Left ventricle myocardium inferior (tissue), 1 donor: ENCODE results near the gene MORF4L1. TPM values are rescaled to one million over a fixed set of nuclear protein-coding genes. Genes with fewer than 3 reads are reported as not detected.

ENCODE experiments used
- DNase-seq: peaks from one replicate; pipeline ENCODE4 v3.0.0-alpha.2; 2020
- H3K27ac ChIP-seq: fragments of 200-600 bp; replicated peaks from 2 replicates; pipeline ENCODE4 v1.8.0; 2021
- H3K27me3 ChIP-seq: fragments of 200-600 bp; 2 replicates; pipeline ENCODE4 v1.8.0; 2021; ENCODE audit warnings: low read depth
- H3K36me3 ChIP-seq: fragments of 200-600 bp; 2 replicates; pipeline ENCODE4 v1.8.0; 2021
- H3K4me1 ChIP-seq: fragments of 200-600 bp; 2 replicates; pipeline ENCODE4 v1.8.0; 2021
- H3K4me3 ChIP-seq: fragments of 200-600 bp; 2 replicates; pipeline ENCODE4 v1.8.0; 2021; ENCODE audit warnings: mild to moderate bottlenecking, moderate library complexity
- H3K9me3 ChIP-seq: fragments of 200-600 bp; replicated peaks from 2 replicates; pipeline ENCODE4 v1.8.0; 2021
- intact Hi-C: fragments of 100-400 bp; cut with micrococcal nuclease; formaldehyde crosslinking; loops from one replicate; pipeline ENCODE4 v1.11.0; 2022
- total RNA-seq: library from RNA; stranded (reverse); fragmentation: NEBNext Ultra II Directional; extraction: Animal tissue kit (Norgen Biotek cat#: 25700); gene quantifications from one replicate; pipeline ENCODE4 v1.2.1, GENCODE V29; 2021
- TF ChIP-seq, protein P1 (sequence below): fragments of 200-600 bp; IDR thresholded peaks from 2 replicates; pipeline ENCODE4 v1.8.0; 2021; ENCODE audit warnings: antibody characterized with exemption, mild to moderate bottlenecking, borderline replicate concordance
- donor health status: DM: no; HTN: yes; CAD: no; lungs with severe emphysema.

The MORF4L1 gene
- total RNA-seq, 1 donor from 2014 or later: 310 TPM

DNA sequence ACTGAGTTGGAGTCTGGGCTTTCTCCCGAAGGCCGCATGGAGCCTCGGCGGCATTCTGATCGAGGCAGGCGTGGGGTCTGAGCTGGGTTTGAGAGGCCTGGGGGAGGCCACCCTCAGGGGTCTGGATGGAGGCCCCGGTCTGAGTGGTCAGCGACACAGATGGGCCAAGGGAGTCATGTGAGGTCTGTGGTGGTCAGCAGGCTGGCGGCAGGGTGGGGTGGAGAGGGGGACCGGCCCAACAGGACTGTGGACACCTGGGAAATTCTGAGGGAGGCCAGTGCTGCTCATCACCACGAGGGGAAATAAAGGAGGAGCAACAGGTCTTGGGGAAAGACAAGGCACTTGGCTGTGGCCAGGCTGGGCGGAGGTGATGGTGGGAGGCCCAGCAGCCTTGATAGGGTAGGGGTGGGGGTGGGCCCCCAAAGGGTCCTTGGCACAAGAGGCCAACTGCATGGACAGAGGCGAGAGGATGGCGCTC, 56.0 kb downstream of the MORF4L1 start:
- peaks cover 49% of the 10 kb centered on the region for H3K36me3 ChIP-seq

DNA sequence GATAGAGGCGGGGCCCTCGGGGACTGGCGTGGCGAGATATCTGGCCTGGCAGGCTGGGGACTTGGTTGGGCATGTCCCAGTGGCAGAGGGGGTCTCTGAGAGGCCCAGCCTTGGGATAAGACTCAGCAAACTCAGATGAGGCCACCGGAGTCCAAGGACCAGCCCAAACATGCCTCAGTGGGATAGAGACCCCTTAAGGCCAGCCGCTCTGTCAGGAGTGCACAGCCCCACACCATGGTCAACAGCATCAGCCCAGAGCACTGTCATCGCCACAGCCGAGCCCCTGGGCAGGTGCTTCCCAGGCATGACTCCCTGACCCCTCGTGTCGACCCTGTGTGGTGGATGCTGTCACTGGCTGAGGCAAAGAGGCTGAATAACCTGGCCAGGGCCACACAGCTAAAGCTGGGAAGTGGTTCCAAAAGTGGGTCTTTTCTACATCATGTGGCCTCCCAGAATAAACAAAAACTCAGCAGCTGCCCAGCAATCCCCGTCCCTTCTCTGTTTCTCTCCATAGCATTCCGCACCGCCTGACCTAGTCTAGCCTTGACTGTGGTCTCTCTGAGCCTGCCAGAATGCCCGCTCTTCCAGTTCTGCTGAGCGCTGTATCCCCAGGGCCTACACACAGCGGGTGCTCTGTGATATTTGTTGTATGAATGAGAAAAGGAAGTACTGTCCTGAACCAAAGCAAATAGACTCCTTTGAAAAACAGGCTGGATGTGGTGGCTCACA, 57.0 kb downstream of the MORF4L1 start:
- Histone ChIP-seq H3K27ac (no peak overlapping the region), H3K36me3 (peaks cover 46% of the 10 kb centered on the region), H3K9me3 (no peaks in the 10 kb centered on the region), H3K27me3 (no peaks in the 10 kb centered on the region), H3K4me3 (no peak overlapping the region), H3K4me1 (peaks cover 40% of the 10 kb centered on the region)
- DNase-seq: no peak
- TF ChIP-seq, protein P1, sequence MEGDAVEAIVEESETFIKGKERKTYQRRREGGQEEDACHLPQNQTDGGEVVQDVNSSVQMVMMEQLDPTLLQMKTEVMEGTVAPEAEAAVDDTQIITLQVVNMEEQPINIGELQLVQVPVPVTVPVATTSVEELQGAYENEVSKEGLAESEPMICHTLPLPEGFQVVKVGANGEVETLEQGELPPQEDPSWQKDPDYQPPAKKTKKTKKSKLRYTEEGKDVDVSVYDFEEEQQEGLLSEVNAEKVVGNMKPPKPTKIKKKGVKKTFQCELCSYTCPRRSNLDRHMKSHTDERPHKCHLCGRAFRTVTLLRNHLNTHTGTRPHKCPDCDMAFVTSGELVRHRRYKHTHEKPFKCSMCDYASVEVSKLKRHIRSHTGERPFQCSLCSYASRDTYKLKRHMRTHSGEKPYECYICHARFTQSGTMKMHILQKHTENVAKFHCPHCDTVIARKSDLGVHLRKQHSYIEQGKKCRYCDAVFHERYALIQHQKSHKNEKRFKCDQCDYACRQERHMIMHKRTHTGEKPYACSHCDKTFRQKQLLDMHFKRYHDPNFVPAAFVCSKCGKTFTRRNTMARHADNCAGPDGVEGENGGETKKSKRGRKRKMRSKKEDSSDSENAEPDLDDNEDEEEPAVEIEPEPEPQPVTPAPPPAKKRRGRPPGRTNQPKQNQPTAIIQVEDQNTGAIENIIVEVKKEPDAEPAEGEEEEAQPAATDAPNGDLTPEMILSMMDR: no peak
- intact Hi-C loops: no loop called here

More for the DNA sequence above, 56.0 kb downstream of the MORF4L1 start:
- Histone ChIP-seq H3K27me3 (no peaks in the 10 kb centered on the region), H3K4me3 (no peak overlapping the region), H3K9me3 (no peaks in the 10 kb centered on the region), H3K4me1 (peaks cover 29% of the 10 kb centered on the region), H3K27ac (no peak overlapping the region)
- DNase-seq: no peak
- intact Hi-C loops: no loop called here
- TF ChIP-seq, protein P1: no peak

DNA sequence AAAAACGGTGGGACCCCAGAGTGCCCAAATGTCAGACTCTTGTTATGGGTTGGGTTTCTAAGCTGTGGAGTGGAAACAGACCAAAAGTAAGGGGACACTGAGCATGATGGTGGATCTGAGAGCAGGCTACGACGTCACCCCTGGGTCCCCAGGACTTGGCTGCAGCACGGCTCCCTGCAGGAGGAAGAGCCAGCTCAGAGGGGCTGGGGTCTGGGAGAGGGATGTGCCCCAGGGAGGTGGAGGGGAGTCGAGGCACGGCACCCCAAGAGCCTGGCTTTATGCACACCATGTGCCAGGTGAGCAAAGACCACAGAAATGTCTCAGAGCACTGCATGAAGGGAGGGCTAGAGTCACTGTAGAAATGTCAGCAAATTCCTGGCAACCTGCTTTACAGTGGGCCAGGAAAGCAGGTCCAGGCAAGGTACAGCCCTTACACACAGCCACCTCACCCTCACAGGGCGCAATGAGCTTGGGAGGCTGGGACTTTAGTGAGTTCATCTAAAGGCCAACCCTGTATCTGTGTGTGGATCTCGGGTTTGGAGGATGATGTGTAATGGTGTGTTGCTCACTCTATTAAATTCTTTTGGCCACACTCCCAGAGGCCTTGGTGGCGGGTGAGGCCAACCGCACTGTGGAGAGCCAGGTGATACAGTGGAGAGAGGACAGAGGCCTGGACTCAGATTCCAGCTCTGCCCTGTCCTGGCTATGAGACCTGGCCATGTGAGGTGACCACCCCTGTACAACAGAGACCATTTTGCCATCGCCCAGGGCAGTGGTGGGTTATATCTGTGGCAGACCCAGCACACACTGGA, 58.1 kb downstream of the MORF4L1 start:
- Histone ChIP-seq H3K4me3 (no peak overlapping the region), H3K27ac (no peak overlapping the region), H3K27me3 (no peaks in the 10 kb centered on the region), H3K4me1 (peaks cover 51% of the 10 kb centered on the region), H3K36me3 (peaks cover 35% of the 10 kb centered on the region), H3K9me3 (no peaks in the 10 kb centered on the region)
- no peak for DNase-seq
- intact Hi-C loops: no loop called here
- TF ChIP-seq, protein P1: no peak

DNA sequence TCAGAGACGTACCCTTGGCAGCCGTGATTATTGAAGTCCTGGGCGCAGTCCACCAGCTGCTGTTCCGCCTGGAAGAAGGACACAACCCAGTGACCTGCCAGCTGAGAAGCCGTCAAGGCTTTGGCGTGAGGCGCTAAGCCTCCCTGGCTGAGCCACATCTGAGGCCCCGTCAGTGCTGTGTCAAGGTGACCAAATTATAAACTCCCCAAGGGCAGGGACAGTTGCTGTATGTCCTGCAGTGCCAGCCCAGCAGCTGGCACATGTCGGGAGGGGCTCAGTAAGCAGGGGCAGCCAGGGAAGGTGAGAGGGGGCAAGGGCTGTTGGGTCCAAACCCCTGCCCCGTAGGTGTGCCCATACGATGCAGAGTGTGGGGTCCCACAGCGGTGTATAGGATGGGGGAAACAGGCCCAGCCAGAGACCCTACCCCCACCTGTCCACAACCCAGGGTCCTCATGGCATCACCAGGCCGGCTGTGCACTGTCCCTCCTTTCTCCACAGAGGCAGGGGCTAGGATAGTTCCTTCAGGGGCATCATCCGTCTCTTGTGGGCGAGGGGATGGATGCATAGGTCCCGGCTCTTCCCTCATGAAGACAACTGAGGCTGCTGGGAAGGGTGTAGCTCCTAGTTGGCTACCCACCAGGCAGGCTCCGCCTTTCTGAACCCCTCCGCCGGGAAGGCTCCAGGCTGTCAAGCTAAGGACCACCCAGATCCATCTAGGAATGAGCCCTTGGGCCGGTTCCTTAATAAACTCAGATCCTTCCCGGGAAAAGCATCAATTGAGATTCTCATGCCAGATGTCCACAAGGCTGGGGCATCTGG, 59.0 kb downstream of the MORF4L1 start:
- peaks cover 27% of the 10 kb centered on the region for H3K36me3 ChIP-seq
- peaks cover 59% of the 10 kb centered on the region for H3K4me1 ChIP-seq

More for the DNA sequence above, 59.0 kb downstream of the MORF4L1 start:
- Histone ChIP-seq H3K27me3 (no peaks in the 10 kb centered on the region), H3K27ac (no peak overlapping the region), H3K9me3 (no peaks in the 10 kb centered on the region), H3K4me3 (no peak overlapping the region)
- intact Hi-C loops: no loop called here
- TF ChIP-seq, protein P1: no peak
- DNase-seq: no peak
